Sigmoid colon (tissue), 4 donors: Measurements from ENCODE around the gene FTO.
"Not testable (repeated sequence)": the region's sequence is repeated elsewhere in the genome, so short reads cannot be mapped to it uniquely, and the experiment has no call there.

Experiments used
- CTCF ChIP-seq, 4 experiments: fragments of 450-650 bp in 3 of 4; fragments of 200-600 bp in 1 of 4; IDR thresholded peaks; one replicate each; pipeline ENCODE4 v1.5.1; 2016 to 2019; ENCODE audit warnings: antibody characterized with exemption in 4 of 4, mild to moderate bottlenecking in 3 of 4, moderate library complexity in 2 of 4
- EP300 ChIP-seq, 4 donors: sonication (generic); formaldehyde crosslinking; IDR thresholded peaks; one replicate each; pipeline ENCODE4 v1.6.1; 2017; ENCODE audit warnings: antibody characterized with exemption in 4 of 4
- POLR2A ChIP-seq, 2 donors: fragments of 450-650 bp; IDR thresholded peaks; one replicate each; pipeline ENCODE4 v1.6.1; 2016; ENCODE audit warnings: antibody characterized with exemption in 2 of 2, mild to moderate bottlenecking in 2 of 2, moderate library complexity in 2 of 2
- POLR2AphosphoS5 ChIP-seq, 4 donors: sonication (generic); formaldehyde crosslinking; IDR thresholded peaks; one replicate each; pipeline ENCODE4 v1.6.1; 2017; ENCODE audit warnings: antibody characterized with exemption in 4 of 4

- not testable (repeated sequence) for TF ChIP-seq POLR2A, CTCF, POLR2AphosphoS5, EP300 (IDR thresholded peaks at IDR 0.05)
These were observed 5.7 kb upstream of the FTO start for GRCh38 chr16:53698271-53698670.
